ENCODE data around the gene NPHP4. TPM values are rescaled to one million over a fixed set of nuclear protein-coding genes. Genes with fewer than 3 reads are reported as not detected.

Gene NPHP4
- total RNA-seq, 1 donor from 2014 or later: 2.4 TPM

DNA sequence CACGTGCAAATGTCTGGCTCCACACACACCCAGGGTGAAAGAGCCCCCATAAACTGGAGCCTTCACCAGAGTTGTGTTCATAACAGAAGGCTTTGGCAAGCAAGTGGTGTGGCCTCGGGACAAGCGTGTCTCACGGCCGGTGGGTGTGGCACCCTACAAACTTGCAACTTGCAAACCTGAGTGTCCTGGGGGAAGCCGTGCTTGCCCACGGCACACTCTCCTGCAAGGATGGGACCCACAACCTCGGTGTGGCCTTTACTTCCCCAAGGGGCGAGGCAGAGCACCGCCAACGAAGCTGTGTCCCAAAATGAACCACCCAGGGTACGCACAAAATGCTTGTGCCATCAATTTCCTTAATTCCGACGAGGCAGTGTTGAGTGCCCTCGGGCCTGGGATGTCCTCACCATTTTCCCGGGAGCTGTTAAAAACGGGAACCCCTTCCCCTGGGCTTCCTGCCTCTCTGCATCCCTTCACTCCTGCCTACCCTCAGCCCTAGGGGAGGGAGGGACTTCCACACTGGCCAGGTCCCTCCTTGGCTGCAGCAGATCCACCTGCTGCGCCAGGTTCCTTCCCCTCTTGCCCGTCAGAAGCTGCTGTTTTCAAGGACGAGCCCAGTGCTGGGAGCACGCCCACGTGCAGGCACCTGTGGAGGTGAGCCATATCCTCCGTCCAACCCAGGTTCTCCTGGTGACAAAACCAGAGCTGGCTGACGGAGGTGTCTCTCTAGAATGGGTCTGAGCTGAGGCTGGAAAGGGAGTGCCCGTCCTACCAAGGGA, 111.4 kb downstream of the NPHP4 start:
- no peak for DNase-seq (ENCODE audit: low read depth in 2 of 2)

DNA sequence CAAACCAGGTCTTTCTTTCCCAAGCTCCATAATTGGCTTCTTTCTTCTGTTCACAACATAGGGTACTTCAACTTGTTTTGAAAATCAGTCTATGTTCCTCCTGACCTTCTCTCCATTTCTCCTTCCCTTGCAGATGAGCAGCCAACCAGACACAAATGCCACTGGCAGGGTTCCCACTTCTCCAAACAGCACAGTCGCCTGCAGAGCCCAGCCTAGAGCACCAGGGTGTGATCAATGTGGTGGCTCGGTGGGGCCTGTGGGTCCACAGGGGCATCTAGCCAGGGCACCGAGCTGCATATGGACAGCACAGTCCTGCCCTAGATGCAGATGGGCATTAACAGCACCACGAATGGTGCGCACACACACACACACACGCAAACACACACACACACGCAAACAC, 112.8 kb downstream of the NPHP4 start:
- no peak for DNase-seq (ENCODE audit: low read depth in 2 of 2)

DNA sequence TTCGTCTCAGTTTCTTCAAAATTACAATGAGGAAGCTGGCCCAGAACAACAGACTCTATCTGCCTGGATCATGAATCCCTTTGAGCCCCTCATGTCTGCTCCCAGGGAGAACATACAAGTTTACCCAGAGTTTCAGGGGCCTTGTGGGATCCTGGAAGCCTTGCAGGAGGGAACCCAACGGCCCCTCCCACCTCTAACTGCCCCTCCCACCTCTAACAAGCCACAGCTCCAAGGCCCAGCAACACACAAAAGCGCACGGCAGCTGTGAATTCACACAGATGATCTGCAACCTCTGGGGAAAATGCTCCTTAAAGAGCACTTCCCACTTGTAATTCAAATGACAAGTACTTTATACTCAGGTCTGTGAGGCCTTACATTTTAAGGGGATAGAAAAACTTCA, 113.3 kb downstream of the NPHP4 start:
- no peak for DNase-seq (ENCODE audit: low read depth in 2 of 2)

DNA sequence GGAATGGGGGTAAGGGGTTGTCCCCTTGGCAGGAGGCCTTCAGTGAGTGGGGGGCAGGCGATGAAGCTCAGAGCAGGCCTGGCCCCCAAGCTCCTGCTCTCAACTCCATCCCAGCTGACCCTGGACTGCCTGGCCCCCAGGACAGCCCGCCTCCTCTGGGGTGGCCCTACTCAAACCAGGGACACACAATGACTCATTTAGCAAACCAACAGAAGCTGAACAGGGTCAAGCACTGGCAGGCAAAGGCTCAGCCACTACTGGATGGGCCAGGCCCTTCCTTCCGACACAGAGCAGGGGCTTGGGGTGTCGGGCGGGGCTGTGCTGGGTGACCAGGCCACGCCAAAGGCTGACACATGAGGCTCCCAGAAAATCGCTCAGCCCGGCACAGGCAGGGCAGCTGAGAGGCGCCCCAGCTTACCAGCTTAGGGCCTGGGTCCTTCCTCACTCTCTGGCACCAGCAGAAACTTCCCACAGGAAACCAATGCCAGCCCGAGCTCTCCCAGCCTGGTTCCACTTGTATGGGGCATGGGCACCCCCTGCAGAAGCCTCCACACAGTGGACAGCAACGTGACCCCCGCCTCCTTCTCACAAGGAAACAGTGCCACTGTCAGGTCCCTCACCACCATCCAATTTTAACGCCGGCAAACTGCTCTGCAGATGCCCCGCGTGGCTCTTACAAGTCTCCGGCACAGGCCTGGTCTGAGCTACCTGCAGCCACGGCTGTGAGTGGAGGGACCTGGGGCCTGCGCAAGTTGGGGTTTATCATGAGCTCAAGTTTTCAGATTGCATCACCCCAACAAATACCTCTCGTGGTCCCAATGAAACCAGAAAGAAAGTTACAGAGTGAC, 114.3 kb downstream of the NPHP4 start:
- DNase-seq (ENCODE audit: low read depth in 2 of 2): no peak

DNA sequence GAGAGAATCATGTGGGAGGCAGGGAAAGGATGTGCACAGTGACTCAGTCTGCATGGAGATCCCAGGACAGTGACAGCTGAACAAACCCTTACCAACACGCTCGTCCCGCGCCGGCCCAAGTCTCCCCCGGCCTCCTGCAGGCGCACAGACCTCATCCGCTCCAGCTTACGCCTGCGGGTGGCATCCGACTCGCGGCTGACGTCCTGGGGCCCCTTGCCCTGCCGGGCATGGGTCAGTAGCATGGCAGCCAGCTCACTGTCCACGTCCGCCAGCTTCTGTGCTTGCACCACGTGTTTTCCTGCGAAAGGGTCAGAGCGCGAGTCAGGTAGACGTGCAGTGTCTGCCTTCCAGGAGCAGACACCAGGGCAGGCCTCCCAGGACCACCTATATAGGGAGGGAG, 115.2 kb downstream of the NPHP4 start:
- no peak for DNase-seq (ENCODE audit: low read depth in 2 of 2)

DNA sequence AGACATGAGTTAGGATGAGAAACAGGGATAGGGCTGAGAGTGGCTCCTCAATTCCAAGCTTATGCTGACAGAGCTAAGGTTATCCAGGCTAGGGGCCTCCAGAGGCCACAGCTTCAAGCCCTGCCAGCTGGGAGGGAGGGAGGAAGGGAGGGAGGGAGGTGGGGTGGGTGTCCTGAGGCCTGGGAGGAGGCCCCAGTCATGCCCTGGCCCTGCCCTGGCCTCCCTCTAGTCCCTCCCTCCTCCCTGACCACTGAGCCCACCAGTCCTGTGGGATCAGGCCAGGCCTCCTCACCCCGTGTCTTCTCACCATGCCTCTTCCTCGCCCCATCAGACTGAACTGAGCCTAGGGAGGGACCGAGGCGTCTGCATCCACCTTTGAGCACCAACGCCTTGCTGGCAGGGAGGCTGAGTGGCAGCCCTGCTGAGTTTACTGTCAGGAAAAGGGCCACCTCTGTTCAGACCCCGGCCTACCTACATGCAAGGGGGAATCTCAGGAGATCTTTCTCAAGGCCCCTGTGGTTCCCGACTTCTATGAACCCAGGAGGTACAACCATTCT, 116.1 kb downstream of the NPHP4 start:
- no peak for DNase-seq (ENCODE audit: low read depth in 2 of 2)

DNA sequence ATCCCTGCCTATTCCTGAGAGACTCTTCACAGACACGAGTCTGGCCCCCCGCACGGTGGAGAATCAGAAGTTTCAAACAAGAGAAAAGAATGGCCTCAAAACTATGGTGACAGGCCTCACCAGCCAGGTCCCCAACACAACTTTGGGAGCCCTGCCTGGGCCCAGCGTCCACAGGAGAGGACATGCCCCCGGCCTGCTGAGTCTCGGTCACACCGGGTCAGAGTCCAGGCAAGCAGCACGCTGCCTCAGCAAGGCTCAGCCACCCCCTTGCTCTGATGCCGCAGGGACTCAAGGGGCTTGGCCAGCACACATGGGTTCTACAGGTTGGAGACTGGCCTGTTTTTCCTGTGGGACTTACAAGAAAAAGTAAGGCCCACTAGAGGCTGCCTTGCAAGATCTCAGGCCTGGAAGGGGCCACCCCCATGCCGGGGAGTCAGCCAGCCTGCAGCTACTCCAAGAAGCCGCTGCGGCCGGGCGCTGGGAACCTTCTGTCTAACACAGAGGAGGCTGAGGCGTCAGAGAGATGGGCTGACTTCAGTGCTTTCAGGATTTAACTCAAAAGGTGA, 116.8 kb downstream of the NPHP4 start:
- no peak for DNase-seq (ENCODE audit: low read depth in 2 of 2)

DNA sequence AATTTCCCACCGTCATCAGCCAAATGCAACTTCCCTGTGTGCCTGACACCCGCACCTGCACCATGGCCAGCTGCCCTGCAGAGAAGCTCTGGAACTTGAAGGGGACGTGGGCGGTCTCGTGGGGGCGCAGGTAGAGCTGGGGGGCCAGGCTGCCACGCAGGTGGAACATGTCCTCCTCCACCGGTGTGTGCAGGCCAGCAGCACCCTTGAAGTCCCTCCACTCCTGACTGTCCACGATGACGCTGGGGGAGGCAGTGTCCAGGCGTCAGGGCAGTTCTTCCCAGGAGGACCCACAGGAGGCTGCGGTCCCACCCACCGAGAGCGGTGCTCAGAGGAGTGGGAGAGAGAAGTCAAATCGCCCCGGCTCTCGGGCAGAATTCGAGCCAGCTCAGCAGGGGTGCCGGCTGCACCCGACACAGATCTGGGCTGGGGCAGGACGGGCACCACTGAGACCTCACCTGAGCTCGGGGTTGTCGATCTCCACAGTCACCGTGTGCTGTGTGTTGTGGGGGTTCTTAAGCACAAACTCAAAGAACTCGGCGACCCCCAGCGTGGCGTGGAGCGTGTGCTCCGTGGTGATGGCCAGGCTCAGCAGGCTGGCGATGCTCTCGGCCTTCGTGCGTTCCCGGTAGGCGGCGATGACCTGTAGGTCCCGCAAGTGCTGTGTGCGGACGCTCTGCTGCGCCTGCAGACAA, 117.7 kb downstream of the NPHP4 start:
- no peak for DNase-seq (ENCODE audit: low read depth in 2 of 2)

DNA sequence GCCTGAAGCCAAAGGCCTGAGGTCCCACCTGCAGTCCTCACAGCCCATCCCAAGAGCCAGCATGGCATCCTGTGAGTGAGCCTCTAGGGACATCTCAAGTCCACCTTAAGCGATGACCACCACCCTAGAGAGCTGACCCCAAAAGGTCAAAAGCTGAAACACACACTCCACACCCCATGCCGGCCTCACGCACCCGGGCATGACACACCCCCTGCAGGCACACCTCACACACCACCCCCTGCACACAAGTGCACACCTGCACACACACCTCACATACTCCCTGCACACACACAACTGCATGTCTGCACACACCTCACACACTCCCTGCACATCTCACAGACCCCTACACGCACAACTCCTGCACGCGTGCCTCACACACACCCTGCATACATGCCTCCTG, 118.7 kb downstream of the NPHP4 start:
- no peak for DNase-seq (ENCODE audit: low read depth in 2 of 2)

DNA sequence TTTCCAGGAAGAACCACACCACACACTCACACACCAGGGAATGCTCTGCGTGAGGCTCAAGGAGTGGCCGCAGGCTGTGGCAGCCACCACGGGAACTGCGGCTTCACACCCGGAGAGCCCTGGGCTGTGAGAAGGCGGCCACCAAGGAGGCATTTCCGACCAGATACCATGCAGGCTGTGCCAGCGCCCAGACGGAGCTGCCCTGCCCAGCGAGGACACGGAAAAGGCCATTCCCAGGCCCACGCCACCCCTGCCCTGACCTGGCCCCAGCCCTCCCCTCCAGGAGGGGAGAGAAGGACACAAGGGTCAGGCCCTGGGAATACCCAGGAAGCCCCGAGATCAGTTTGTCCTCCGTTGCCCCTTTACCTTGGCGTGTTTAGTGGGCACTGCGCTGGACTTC, 119.3 kb downstream of the NPHP4 start:
- DNase-seq (ENCODE audit: low read depth in 2 of 2): no peak

DNA sequence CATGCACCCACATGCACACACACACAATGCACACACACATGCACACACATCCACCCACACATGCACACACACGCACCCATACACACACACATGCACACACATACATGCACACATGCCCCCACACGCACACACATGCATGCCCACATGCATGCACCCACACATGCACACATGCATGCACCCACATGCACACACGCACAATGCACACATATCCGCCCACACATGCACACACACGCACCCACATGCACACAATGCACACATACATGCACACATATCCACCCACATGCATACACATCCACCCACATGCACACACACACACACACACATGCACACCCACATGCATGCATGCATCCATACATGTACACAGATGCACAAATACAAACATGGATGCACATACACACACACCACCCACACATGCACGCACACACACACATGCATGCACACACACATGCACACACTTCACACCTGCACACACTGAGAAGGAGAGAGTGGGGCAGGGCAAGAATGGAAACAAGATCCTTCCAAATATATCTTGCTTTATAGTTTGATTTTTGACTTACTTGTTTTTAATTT, 123.2 kb downstream of the NPHP4 start:
- DNase-seq (ENCODE audit: low read depth in 2 of 2): no peak

DNA sequence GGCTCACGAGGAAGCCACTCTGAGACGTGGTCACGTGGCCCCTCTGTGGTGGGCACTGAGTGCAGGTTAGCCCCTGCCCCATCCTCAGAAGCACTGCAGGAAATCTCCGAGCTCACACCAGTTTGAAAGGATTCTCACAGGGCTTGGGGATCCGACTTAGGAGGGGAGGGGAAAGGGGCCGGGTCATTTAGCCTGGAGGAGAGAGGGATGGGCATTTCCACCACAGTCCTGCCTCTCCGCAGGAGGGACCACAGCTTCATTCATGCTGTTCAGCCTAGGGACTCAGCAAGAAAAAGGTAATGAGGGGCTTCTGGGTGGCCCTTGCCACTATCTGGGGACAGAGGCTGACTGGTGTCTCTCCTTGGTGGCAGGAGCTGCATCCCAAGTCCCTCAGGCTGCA, 126.5 kb downstream of the NPHP4 start:
- DNase-seq (ENCODE audit: low read depth in 2 of 2): no peak

DNA sequence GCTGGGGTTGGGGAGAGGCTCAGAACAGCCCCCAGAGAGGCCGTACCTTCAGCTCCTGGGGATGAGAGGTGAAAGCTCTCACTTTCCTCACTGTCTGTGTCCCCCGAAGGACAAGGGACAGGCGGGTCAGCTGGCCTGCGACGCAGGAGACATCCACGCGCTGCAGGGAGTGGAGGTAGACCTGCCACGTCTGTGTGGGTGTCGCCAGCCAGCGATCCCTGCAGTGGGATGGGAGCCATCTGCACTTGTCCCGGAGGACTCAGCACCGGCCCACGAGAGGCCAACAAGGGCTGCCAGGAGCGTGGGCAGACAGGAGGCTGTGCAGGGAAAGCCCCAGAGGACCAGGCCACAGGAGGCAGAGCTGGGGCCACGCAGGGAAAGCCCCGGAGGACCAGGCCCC, 127.2 kb downstream of the NPHP4 start:
- DNase-seq (ENCODE audit: low read depth in 2 of 2): no peak

DNA sequence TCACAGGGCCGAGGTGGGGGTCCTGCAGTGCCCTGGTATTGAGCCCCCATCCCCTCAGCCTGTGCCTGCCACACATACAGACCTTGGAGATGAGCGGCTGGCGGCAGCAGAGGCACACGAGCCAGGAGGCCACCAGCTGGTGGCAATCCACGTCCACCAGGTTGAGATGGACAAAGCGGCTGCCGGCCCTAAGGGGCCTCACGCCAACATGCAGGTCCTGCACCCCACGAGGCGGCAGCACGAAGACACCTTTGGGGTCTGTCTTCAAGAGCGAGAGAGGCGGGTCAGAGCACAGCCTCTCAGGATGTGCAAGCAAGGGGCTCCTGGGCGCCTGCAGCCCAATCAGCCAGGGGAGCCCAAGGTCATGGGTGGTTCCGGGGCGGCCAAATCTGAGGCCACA, 128.0 kb downstream of the NPHP4 start:
- DNase-seq (ENCODE audit: low read depth in 2 of 2): no peak

DNA sequence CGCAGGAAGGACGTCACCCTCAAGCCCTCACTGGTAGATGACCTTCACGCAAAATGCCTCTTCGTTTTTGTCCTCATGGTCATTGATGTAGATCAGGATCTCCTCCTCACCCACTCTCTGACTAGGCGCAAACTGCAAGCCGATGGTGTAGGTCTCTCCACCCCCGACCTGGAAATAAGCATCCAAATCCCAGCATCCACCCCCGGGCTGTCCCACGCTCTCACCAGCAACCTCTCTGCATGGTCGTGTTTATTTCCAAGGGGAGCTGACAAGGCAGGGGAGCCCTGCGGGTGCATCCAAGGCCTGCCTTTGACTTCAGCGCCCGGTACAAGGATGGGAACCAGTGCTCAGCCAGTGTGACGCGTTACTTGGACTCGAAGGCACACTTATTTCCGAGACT, 129.0 kb downstream of the NPHP4 start:
- DNase-seq (ENCODE audit: low read depth in 2 of 2): no peak

DNA sequence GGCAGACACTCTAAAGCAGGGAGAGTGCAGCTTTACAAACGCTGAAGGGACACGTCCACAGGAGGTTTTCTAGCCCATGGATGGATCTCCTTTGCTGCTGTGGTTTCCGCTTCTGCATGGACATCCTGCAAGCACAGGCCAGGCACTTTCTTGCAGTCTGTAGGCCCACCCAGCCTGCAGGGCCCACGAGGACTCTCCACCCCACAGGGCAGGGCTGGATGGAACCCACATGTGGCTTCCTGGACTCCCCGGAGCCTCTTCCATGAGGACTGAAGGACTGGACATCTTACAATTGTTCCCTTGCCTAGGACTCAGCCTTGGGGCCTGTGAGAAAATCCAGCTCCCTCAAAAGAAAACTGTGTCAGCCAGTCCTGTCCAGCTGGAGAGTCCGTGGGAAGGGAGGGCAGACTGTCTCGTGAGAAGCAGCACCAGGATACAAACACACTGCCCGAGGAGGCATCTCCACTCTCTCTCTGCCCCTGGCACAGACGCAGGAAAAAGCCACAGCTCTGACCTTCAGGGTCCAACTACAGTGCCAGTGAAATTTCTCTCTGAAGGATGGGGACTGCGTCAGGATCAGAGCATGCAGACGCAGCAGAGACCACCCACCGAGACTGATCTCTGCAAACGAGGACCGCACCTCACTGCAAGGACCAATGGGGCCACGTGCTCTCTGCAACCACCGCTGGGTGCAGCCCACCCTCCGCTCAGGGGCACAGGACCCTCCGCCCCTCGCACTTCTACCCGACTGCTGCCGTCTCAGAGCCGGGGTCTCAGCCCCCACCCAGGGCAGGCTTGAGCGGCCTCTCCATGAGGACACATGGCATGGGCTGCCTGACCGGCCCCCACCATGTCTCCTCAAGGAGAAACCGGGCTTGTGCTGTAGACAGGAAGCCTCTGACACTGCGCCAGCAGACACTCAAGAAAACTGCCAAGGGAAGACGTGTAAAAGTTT, 130.1 kb downstream of the NPHP4 start:
- no peak for DNase-seq (ENCODE audit: low read depth in 2 of 2)

DNA sequence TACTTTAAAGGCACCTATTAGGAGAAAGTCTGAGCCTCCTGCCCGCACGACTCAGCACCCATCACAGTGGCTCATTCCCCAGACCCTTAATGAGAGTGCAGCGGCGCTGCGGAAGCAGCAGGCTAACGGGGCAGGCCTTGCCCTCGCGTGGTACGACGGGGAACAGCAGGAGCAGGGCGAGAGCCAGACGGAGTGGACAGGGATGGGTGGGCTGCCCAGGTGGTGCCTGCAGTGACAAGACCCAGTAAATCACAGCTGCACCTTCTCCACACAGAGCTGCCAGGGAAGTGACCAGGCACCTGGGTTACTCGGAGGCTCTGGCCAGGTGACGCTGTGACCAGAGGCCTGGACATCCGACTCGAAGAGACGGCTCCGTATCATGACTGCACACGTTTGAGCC, 131.9 kb downstream of the NPHP4 start:
- DNase-seq (ENCODE audit: low read depth in 2 of 2): no peak

DNA sequence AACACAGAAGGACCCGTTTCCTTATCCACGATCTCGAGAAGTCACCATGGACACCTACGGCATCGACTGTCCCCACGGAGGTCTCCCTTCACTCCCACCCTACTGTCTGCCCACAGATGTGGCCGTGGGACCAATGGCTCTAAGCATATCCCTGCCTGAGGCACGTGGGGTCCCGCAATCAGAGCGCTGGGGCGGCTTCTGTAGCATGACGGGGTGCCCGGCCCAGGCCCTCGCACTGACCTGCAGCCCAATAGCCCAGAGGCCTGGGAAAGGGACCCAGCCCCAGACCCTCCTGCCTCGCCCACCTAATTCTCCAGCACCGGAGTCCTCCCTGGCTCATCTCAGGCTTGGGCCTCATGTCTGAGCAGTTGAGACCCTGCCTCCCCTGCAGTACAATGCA, 132.5 kb downstream of the NPHP4 start:
- DNase-seq (ENCODE audit: low read depth in 2 of 2): no peak

DNA sequence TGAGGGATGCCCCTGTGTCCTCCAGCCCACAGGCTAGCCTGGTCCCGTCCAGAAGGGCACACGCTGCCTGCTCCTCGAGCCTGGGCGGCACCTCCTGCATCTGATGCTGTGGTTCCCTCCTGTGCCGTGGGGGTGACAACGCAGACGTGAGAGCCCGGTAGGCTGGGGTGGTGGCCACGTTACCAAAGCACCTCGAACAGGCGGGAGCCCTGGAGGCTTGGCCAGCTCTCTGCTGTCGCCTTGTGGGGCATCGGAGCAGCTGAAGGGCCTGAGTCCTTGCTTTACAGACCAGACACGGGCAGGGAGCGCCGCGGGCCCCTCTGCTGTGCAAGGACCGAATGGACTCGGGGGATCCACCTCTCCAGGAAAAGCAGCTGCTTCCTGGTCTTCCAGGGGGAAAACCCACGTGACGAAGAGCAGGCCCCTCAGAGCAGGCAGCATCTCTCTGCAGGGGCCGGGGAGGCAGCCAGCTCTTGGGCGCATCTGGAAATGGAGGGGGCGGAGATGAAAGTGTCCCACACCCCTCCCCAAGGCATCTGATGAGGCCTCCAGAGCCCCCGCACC, 133.3 kb downstream of the NPHP4 start:
- no peak for DNase-seq (ENCODE audit: low read depth in 2 of 2)

DNA sequence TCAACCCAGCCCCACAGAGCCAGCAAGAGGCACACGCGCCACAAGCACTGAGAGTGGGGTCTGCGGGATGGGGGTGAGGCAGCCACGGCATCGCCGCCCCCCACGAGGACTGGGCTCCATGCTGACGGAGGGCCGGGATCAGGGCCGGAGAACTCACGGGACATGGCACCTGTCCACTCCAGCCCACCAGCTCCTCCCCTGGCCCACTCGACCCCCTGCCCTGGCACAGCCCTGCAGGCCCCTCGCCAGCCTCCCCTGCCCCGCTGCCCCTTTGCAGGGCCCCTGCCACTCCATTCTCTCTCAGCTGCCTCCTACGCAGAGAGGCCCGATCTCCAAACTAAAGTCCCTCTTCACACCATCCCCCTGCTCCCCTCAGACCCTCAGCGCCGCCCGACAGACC, 134.0 kb downstream of the NPHP4 start:
- no peak for DNase-seq (ENCODE audit: low read depth in 2 of 2)

All from dermis microvascular lymphatic vessel endothelial cell (primary cell).